DOHH2 (cell line): Measurements from ENCODE around the gene THOC7.

Experiments
- H3F3A ChIP-seq: fragments of 200-600 bp; sonication (generic), shearing (Covaris generic); 2 replicates; pipeline ENCODE4 v1.6.0; 2016; ENCODE audit warnings: antibody characterized with exemption, mild to moderate bottlenecking; ENCODE audit not compliant: control insufficient read depth, insufficient read depth
- H3K27ac ChIP-seq: fragments of 200-600 bp; sonication (generic); 2 replicates; pipeline ENCODE4 v1.5.1; 2014; ENCODE audit warnings: low read depth, mild to moderate bottlenecking, low read length, moderate library complexity
- H3K27me3 ChIP-seq: fragments of 200-600 bp; sonication (generic); 2 replicates; pipeline ENCODE4 v1.6.1; 2014; ENCODE audit warnings: mild to moderate bottlenecking, low read length, mixed read lengths; ENCODE audit not compliant: control insufficient read depth
- H3K36me3 ChIP-seq: fragments of 200-600 bp; sonication (generic); 2 replicates; pipeline ENCODE4 v1.6.1; 2014; ENCODE audit warnings: mild to moderate bottlenecking, low read length, moderate library complexity, mixed read lengths; ENCODE audit not compliant: control insufficient read depth
- H3K4me1 ChIP-seq: fragments of 200-600 bp; sonication (generic); 2 replicates; pipeline ENCODE4 v1.6.1; 2014; ENCODE audit warnings: mild to moderate bottlenecking, low read length, mixed read lengths; ENCODE audit not compliant: control insufficient read depth
- H3K4me2 ChIP-seq: fragments of 200-600 bp; sonication (generic); 2 replicates; pipeline ENCODE4 v1.6.0; 2014; ENCODE audit warnings: mild to moderate bottlenecking, low read length, moderate library complexity
- H3K4me3 ChIP-seq: fragments of 200-600 bp; sonication (generic); 2 replicates; pipeline ENCODE4 v1.5.1; 2014; ENCODE audit warnings: mild to moderate bottlenecking, low read length, mixed read lengths
- H3K79me2 ChIP-seq: fragments of 200-600 bp; sonication (generic); 2 replicates; pipeline ENCODE4 v1.6.1; 2014; ENCODE audit warnings: mild to moderate bottlenecking, low read length, mixed read lengths; ENCODE audit not compliant: control insufficient read depth
- H3K9me2 ChIP-seq: fragments of 200-600 bp; sonication (generic); replicated peaks from 2 replicates; pipeline ENCODE4 v1.6.1; 2014; ENCODE audit warnings: mild to moderate bottlenecking, low read length, mixed read lengths; ENCODE audit not compliant: control insufficient read depth
- H3K9me3 ChIP-seq: fragments of 200-600 bp; sonication (generic); 2 replicates; pipeline ENCODE4 v1.6.1; 2014; ENCODE audit warnings: antibody characterized with exemption, low read length, mixed read lengths; ENCODE audit not compliant: control insufficient read depth, insufficient read depth
- H4K20me1 ChIP-seq: fragments of 200-600 bp; sonication (generic); 2 replicates; pipeline ENCODE4 v1.6.0; 2014; ENCODE audit warnings: low read depth, mild to moderate bottlenecking, antibody characterized with exemption, low read length, moderate library complexity; ENCODE audit not compliant: control insufficient read depth, insufficient read depth
- CTCF ChIP-seq: fragments of 200-600 bp; sonication (generic); IDR thresholded peaks from one replicate; pipeline ENCODE4 v1.5.1; 2014; ENCODE audit warnings: antibody characterized with exemption, mild to moderate bottlenecking, low read depth, low read length; ENCODE audit not compliant: poor library complexity, severe bottlenecking
- EZH2phosphoT487 ChIP-seq: fragments of 200-600 bp; sonication (generic); IDR thresholded peaks from 2 replicates; pipeline ENCODE4 v1.6.1; 2017; ENCODE audit warnings: borderline replicate concordance, mild to moderate bottlenecking, antibody characterized with exemption, low read length, moderate library complexity, mixed read lengths

Gene THOC7

GRCh38 chr3:63851287-63851686, 12.3 kb downstream of the THOC7 start:
- H3K27ac ChIP-seq = no peak overlapping the region
- no peak overlapping the region for H3K4me2 ChIP-seq
- peaks cover 8% of the 10 kb centered on the region; the same call in 1 of the 2 replicates for H3K36me3 ChIP-seq
- H3K9me3 ChIP-seq = no peaks in the 10 kb centered on the region
- H3K4me1 ChIP-seq = no peaks in the 10 kb centered on the region
- H3K27me3 ChIP-seq = no peaks in the 10 kb centered on the region
- H4K20me1 ChIP-seq = peaks cover 6% of the 10 kb centered on the region; the same call in 1 of the 2 replicates
- H3K9me2 ChIP-seq = no peaks in the 10 kb centered on the region
- H3K4me3 ChIP-seq = no peak overlapping the region
- TF ChIP-seq EZH2phosphoT487 (no peak), CTCF (no peak)
- H3K79me2 ChIP-seq = peaks cover 86% of the 10 kb centered on the region
- H3F3A ChIP-seq = no peaks in the 10 kb centered on the region

- H3K36me3 ChIP-seq = peaks cover 20% of the 10 kb centered on the region
- no peaks in the 10 kb centered on the region for H3K4me1 ChIP-seq
- no peaks in the 10 kb centered on the region for H3F3A ChIP-seq
- no peak overlapping the region for H3K4me3 ChIP-seq
- no peaks in the 10 kb centered on the region for H3K27me3 ChIP-seq
- no peaks in the 10 kb centered on the region for H4K20me1 ChIP-seq
- H3K9me3 ChIP-seq = no peaks in the 10 kb centered on the region
- H3K9me2 ChIP-seq = no peaks in the 10 kb centered on the region
- TF ChIP-seq EZH2phosphoT487 = no peak
- TF ChIP-seq CTCF = no peak
- no peak overlapping the region for H3K27ac ChIP-seq
- no peak overlapping the region for H3K4me2 ChIP-seq
- peaks cover 86% of the 10 kb centered on the region for H3K79me2 ChIP-seq
Observed at GRCh38 chr3:63849175-63849574, 14.4 kb downstream of the THOC7 start.

- Histone ChIP-seq H3K9me3 (no peaks in the 10 kb centered on the region), H3F3A (no peaks in the 10 kb centered on the region)
Observed at GRCh38 chr3:63847718-63848450, 15.7 kb downstream of the THOC7 start.

More at GRCh38 chr3:63847718-63848450, 15.7 kb downstream of the THOC7 start:
- Histone ChIP-seq H3K27me3 (no peaks in the 10 kb centered on the region), H3K27ac (no peak overlapping the region), H3K4me2 (no peak overlapping the region), H3K9me2 (no peaks in the 10 kb centered on the region), H4K20me1 (no peaks in the 10 kb centered on the region), H3K4me3 (no peak overlapping the region), H3K79me2 (peaks cover 88% of the 10 kb centered on the region), H3K36me3 (peaks cover 24% of the 10 kb centered on the region), H3K4me1 (no peaks in the 10 kb centered on the region)
- no peak for TF ChIP-seq EZH2phosphoT487
- no peak for TF ChIP-seq CTCF
